Measurements from ENCODE around the gene TMIGD1. TPM values are rescaled to one million over a fixed set of nuclear protein-coding genes. Genes with fewer than 3 reads are reported as not detected.

TMIGD1 gene
- polyA plus RNA-seq, 1 of the 3 experiments (the other 2 are of a cell fraction): not detected

GRCh38 chr17:30372755-30373154, 38.9 kb upstream of the TMIGD1 start (continued):
- no peak for TF ChIP-seq MAX (IDR thresholded peaks at IDR 0.05; ENCODE audit: low read depth)
- no peak for TF ChIP-seq USF2 (IDR thresholded peaks at IDR 0.05; ENCODE audit: borderline replicate concordance, low read depth, low read length)
- TF ChIP-seq USF1 (IDR thresholded peaks at IDR 0.05; ENCODE audit: borderline replicate concordance, low read depth): no peak
- no peak for TF ChIP-seq EP300 (IDR thresholded peaks at IDR 0.05; ENCODE audit: borderline replicate concordance in 1 of 2, low read depth in 1 of 2, low read length in 1 of 2)
- TF ChIP-seq YY1 (IDR thresholded peaks at IDR 0.05; ENCODE audit: low read depth): no peak
- 0 out of 2 replicates have a peak, but pooled peaks have one; percentile 10 for TF ChIP-seq RAD21 (IDR thresholded peaks at IDR 0.05; ENCODE audit: low read length)
- no peak for TF ChIP-seq NRF1 (IDR thresholded peaks at IDR 0.05; ENCODE audit: low read depth, low read length)

- no peaks in the 10 kb centered on the region for H3K27me3 ChIP-seq (ENCODE audit: insufficient read depth)
- peaks cover 0 to 5% of the 10 kb centered on the region in 2 experiments; a peak in 2 of 4 replicates for H3K4me1 ChIP-seq (ENCODE audit: control insufficient read depth in 1 of 2, insufficient read depth in 2 of 2, low read depth in 1 of 2, low read length in 1 of 2)
- no peak overlapping the region for H3K4me2 ChIP-seq
- no peaks in the 10 kb centered on the region for H3K9me2 ChIP-seq
- H2AFZ ChIP-seq (ENCODE audit: low read depth): no peak overlapping the region
- H3K9ac ChIP-seq: no peak overlapping the region
- no peak overlapping the region for H3K27ac ChIP-seq (ENCODE audit: low read depth in 2 of 2, low read length in 1 of 2)
- DNase-seq: no peak
- no peak overlapping the region for H3K4me3 ChIP-seq (ENCODE audit: low read depth in 2 of 2, low read length in 1 of 2)
- ChIA-PET POLR2A (no interaction called here), CTCF (no interaction called here)
- H3K79me2 ChIP-seq (ENCODE audit: insufficient read depth): no peaks in the 10 kb centered on the region
- H3K36me3 ChIP-seq (replicated peaks in 1 of 2; ENCODE audit: control insufficient read depth in 1 of 2, insufficient read depth in 2 of 2, low read length in 1 of 2): no peaks in the 10 kb centered on the region
- H3F3A ChIP-seq (replicated peaks; ENCODE audit: insufficient read depth): peaks cover 5% of the 10 kb centered on the region
- no peaks in the 10 kb centered on the region for H4K20me1 ChIP-seq (ENCODE audit: insufficient read depth)
- H3K9me3 ChIP-seq: no peaks in the 10 kb centered on the region
- peak; percentile 47; the same call in 1 of the 2 replicates for TF ChIP-seq FOSL2 (IDR thresholded peaks at IDR 0.05; ENCODE audit: borderline replicate concordance, low read depth)
- no peak for TF ChIP-seq FOXM1 (IDR thresholded peaks at IDR 0.05; ENCODE audit: low read depth)
Observed at GRCh38 chr17:30369995-30370394, 36.1 kb upstream of the TMIGD1 start.

GRCh38 chr17:30368912-30369720, 35.3 kb upstream of the TMIGD1 start:
- peaks cover 0 to 5% of the 10 kb centered on the region in 2 experiments; a peak in 2 of 4 replicates for H3K4me1 ChIP-seq (ENCODE audit: control insufficient read depth in 1 of 2, insufficient read depth in 2 of 2, low read depth in 1 of 2, low read length in 1 of 2)
- H3K79me2 ChIP-seq (ENCODE audit: insufficient read depth): no peaks in the 10 kb centered on the region
- H3F3A ChIP-seq (replicated peaks; ENCODE audit: insufficient read depth): peaks cover 5% of the 10 kb centered on the region
- no peak overlapping the region for H3K9ac ChIP-seq
- no peak overlapping the region for H3K27ac ChIP-seq (ENCODE audit: low read depth in 2 of 2, low read length in 1 of 2)
- H3K27me3 ChIP-seq (ENCODE audit: insufficient read depth): no peaks in the 10 kb centered on the region
- H2AFZ ChIP-seq (ENCODE audit: low read depth): no peak overlapping the region
- H3K4me3 ChIP-seq (ENCODE audit: low read depth in 2 of 2, low read length in 1 of 2): no peak overlapping the region
- H3K36me3 ChIP-seq (replicated peaks in 1 of 2; ENCODE audit: control insufficient read depth in 1 of 2, insufficient read depth in 2 of 2, low read length in 1 of 2): no peaks in the 10 kb centered on the region
- TF ChIP-seq PBX3 (IDR thresholded peaks at IDR 0.05) (no peak), FOXM1 (IDR thresholded peaks at IDR 0.05; ENCODE audit: low read depth) (no peak)
- no peaks in the 10 kb centered on the region for H3K9me2 ChIP-seq
- no peaks in the 10 kb centered on the region for H3K9me3 ChIP-seq
- no peak overlapping the region for H3K4me2 ChIP-seq
- 92% methylated on average over 13 of the region's 13 CpGs for WGBS (ENCODE audit: low lambda C conversion rate)
- ChIA-PET POLR2A (no interaction called here), CTCF (interaction anchor here (1.3 to 1.4 kb wide), 2 partner anchors 9 to 276 kb away, joined by 3 read pairs; no protein-coding TSS in a partner anchor)
- no peak for DNase-seq
- H4K20me1 ChIP-seq (ENCODE audit: insufficient read depth): no peaks in the 10 kb centered on the region
